AG09319 (cell line): ENCODE measurements around the gene TLNRD1.

Experiments
- DNase-seq: peaks from one replicate; pipeline ENCODE4 v3.0.0-alpha.2; 2010; ENCODE audit warnings: low read depth; ENCODE audit errors: extremely low read depth
- TF ChIP-seq, protein P1 (sequence below): IDR thresholded peaks from 2 replicates; pipeline ENCODE4 v1.5.1; 2011; ENCODE audit warnings: low read depth, mild to moderate bottlenecking, inconsistent platforms, low read length, moderate library complexity

Gene TLNRD1

DNA sequence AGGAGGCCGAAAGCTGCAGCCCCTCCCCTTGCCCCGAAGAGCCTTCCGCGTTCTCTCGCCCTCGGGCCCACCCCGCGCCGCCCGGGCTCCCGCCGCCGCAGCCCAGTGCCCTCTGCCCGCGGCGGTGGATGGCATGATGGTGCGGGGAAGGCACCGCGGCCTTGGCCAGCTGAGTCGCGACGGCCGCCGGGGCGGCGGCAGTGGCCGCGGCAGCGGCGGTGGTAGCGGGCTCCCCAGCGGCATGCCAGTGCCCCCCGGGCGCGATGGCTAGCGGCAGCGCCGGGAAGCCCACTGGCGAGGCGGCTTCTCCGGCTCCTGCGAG lies 1.2 kb downstream of the TLNRD1 start:
- TF ChIP-seq, protein P1, sequence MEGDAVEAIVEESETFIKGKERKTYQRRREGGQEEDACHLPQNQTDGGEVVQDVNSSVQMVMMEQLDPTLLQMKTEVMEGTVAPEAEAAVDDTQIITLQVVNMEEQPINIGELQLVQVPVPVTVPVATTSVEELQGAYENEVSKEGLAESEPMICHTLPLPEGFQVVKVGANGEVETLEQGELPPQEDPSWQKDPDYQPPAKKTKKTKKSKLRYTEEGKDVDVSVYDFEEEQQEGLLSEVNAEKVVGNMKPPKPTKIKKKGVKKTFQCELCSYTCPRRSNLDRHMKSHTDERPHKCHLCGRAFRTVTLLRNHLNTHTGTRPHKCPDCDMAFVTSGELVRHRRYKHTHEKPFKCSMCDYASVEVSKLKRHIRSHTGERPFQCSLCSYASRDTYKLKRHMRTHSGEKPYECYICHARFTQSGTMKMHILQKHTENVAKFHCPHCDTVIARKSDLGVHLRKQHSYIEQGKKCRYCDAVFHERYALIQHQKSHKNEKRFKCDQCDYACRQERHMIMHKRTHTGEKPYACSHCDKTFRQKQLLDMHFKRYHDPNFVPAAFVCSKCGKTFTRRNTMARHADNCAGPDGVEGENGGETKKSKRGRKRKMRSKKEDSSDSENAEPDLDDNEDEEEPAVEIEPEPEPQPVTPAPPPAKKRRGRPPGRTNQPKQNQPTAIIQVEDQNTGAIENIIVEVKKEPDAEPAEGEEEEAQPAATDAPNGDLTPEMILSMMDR = no peak
- no peak for DNase-seq

- no peak for DNase-seq
Measured at GRCh38 chr15:81002331-81003096, 1.8 kb downstream of the TLNRD1 start.

GRCh38 chr15:81003097-81003350 lies 2.3 kb downstream of the TLNRD1 start:
- DNase-seq = no peak
- TF ChIP-seq, protein P1 = no peak

More at GRCh38 chr15:81002331-81003096, 1.8 kb downstream of the TLNRD1 start:
- TF ChIP-seq, protein P1 = no peak

DNA sequence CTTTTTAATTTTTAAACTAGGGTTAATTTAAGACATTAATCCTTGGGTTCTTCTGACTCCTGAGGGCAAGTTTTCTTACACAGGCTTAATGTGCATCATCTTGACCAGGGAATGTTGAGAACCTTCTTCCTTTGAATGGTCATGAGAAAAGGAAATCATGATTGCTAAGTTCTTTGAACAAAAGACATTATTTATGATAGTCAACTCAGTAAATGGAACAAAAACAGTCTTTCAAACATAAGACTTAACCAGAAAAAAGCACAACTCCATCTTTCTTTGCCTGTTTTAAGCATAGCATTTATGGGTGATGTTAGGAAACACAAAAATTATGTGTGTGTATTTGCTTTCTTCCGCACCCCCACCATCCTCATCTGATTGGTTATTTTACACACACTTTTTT lies 5.4 kb downstream of the TLNRD1 start:
- DNase-seq = no peak
- TF ChIP-seq, protein P1 = no peak

DNA sequence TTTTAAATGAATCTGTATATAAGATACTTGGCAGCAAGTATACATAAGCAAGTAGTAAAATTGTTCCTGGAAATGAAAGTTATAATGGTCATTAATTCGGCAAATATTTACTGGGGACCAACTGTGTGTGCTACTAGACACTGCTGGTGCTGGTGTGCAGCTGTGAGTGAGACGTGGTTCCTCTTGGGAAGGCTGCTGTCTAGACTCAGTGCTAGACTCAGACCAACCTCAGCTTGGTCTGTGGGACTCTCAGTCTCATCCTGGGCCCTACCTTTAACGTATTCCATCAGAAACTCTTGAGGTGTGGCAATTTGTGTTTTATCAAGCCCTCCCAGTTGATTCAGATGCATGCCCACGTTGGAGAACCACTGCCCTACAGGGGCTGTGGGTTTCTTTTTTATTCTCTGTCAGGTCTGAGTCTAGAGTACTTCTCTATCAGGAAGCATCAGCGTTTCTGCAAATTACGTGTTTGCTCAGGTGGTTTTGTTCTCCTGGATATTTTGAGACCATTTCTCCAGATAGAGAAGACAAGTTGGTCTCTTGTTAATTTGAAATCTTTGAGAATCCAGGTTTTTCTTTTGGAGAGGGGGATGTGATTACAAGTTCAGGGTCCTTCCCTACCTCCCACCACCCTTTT lies 6.8 kb downstream of the TLNRD1 start:
- TF ChIP-seq, protein P1 = no peak
- no peak for DNase-seq

GRCh38 chr15:81008312-81008711 lies 7.6 kb downstream of the TLNRD1 start:
- TF ChIP-seq, protein P1 = no peak
- DNase-seq = no peak

- DNase-seq = no peak
- TF ChIP-seq, protein P1 = no peak
Measured at GRCh38 chr15:81010086-81010485, 9.4 kb downstream of the TLNRD1 start.
